ENCODE measurements around the gene MCF2L. TPM values are rescaled to one million over a fixed set of nuclear protein-coding genes. Genes with fewer than 3 reads are reported as not detected.

Gene MCF2L
- total RNA-seq, 1 experiment from 2014 or later: 53.2 TPM

DNA sequence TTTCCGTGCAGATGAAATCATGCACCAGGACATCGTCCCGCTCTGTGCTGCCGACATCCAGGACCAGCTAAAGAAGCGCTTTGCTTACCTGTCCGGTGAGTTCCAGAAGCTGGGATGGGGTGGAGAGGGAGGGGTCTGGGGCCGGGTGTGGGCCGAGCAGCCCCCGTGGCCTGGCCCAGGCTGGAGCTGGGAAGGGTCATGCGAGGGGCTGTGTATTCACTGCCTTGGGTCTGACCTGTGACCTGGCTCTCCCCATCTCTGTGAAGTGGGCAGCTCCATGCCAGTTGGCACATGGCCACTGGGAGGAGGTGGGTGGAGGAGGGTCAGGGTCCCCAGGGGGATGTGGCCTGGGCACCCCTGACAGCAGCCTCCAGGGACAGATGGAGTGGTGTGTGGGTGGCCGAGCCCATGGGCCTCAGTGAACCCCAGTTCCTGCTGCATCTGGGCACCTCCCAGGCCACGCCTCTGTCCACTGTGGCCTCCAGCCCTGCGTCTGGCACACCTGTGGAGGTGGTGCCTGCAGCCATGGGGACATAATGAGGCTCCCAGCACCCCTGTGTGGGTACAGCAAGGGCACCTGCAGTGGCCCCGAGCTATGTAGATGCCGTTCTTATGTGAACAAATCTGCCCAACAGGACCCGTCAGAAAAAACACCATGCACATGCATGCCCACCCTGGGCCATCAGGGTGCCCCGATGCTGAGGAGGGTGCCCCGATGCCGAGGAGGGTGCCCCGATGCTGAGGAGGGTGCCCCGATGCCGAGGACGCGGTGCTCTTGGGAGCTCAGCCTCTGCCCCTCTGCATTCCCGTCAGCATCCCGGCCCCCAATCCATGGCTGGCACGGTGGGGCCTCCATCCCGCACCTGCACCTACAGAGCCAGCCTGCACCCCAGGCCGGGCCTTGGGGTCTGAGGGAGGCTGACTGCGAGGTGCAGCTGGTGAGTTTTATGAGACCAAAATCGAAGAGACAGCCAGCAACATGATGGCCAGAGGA is 46.0 kb downstream of the MCF2L start:
- no peak for DNase-seq (ENCODE audit: low spot score)

- no peak for DNase-seq (ENCODE audit: low spot score)
These were observed 47.0 kb downstream of the MCF2L start for GRCh38 chr13:113015826-113016525.

DNA sequence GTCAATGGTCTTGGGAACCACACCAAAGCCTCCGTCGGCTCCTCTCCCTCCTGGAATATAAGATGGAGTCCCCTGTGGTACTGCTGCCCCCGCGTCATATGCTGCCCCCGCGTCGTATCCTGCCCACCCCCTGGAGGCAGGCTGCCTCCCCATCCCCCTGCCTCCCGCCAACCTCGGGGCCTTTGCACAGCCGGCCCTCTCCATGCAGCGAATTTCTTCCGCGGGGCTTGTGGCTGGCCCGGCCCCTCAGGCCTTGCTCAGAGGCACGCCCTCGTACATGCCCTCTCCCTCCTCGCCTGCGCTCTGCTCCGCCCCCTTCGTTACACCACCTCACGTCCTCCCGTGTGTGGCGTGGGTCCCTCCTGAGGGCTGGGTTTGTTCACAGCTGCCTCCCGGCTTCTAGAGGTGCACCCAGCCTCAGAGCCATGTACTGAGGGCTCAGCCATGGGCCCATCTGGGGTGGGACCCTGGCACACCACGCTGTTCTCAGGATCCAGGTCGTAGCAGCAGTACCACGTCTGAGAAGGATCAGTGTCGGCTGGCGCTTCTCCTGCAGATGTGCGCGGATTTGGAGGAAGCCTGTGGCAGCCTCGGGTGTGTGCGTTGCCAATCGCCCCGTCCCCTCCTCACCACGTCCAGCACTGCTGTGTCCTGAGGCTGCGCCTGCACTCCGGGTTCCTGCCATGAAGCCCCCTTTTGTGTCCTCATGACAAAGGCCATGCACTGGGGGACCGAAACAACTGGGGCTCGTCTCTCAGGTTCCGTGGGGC is 47.7 kb downstream of the MCF2L start:
- no peak for DNase-seq (ENCODE audit: low spot score)

- no peak for DNase-seq (ENCODE audit: low spot score)
These were observed 48.6 kb downstream of the MCF2L start for GRCh38 chr13:113017506-113018215.

DNA sequence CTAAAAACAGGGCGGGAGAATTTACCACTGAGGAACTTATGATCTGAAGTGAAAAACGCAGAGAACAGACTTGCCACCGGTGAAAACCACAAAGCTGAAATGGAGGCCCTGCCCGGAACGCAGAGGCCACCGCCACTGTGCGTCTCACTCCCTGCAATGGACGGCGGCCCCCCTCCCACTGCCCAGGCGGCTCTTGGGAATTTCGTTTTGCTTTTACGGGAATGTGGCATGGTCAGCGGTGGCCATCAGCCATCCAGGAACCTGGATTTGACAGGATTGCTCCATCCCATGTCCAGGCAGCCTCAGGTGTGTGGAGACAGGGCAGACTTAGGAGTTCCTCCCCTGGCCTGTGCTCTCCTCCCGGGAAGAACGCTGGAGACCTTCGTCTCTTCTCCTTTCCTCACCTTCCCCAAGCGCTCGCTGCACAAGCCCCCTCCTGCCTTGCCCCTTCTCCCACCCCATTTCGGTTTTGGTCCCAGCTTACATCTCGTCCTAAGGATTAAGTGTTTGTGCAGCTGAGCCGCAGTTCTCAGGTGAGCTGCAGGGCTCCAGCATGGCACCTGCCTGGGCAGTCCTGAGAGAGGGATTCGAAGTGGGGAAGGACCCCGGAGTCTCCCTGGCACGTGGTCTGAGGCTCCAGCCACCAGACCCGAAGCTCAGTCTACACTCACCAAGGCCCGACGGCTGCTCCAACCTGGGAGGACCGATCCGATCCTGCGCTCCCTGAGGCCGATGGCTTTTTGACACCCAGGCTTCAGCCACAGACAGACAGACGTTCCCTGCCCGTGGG is 49.9 kb downstream of the MCF2L start:
- DNase-seq (ENCODE audit: low spot score): no peak

GRCh38 chr13:113020323-113021080 is 51.5 kb downstream of the MCF2L start:
- DNase-seq (ENCODE audit: low spot score): no peak

DNA sequence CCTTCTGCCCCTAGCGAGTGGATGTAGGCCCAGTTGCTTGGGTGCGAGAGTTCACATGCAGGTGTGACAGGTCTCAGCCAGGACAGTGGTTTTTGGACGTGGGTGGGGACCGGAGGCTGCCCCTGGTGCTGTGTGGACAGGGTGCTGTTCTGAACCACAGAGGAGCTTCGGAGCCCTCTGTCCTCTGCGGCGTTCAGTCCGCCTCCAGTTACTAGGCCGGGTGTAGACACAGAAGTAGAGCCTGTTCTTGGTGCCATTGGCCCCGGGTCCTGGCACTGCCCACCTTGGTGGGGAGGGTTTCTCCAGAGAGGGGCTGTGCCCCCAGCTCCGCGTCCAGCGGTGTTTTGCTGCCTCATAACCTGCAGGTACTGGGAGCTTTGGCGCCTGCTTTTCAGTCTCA is 52.4 kb downstream of the MCF2L start:
- DNase-seq (ENCODE audit: low spot score): no peak

DNA sequence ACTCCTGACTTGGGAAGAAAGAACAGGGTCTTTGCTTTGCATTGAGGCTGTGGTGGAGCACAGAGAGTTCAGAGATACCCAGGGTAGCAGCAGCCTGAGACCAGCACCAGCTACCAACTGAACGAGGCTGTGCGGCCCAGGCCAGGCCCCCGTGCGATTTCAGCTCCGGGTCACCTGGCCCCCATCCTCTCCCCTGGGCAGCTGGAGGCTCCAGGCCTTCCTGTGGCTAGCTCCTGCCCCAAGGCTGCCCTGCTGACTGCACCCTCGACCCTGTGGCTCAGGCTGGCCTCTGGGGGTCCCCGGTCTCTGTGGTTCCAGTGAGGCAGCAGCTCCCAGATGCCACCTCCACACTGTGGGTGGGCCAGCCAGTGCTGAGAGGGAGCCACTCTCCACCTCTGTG is 52.8 kb downstream of the MCF2L start:
- no peak for DNase-seq (ENCODE audit: low spot score)

GRCh38 chr13:113022391-113022744 is 53.4 kb downstream of the MCF2L start:
- no peak for DNase-seq (ENCODE audit: low spot score)

GRCh38 chr13:113022745-113023574 is 53.9 kb downstream of the MCF2L start:
- DNase-seq (ENCODE audit: low spot score): no peak

DNA sequence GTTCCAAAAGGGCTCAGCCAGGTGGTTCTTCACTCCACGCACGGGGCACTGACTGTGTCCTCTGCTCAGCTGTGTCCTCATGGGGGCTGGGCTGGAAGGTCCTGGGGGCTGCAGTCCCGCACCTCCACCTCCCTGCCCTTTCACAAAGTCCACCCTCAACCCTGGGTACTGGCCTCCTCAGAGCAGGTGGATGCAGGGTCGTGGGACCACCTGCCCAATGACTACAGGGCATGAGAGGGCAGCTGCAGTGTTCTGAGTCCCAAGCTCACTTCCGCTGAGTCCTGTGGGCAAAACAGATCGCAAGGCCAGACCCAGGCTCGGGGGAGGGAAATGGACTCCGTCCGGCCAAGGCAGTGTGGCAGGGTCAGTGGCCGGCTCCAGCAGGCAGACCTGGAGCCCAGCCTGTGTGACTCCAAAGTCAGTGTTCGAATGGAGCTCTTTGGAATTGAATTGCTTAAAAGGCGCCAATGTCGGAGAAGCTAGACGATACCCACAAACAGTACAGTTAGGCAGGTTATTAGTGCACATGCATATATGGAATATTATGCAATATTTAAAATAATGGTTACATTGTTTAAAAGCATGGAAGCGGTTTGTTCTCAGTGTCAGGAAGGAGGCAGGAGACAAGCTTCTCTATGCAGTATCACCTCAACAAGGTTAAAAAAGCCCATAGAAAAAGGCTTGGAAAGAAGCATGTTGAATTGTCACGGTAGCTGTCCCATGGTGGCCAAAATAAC is 54.8 kb downstream of the MCF2L start:
- DNase-seq (ENCODE audit: low spot score): no peak

DNA sequence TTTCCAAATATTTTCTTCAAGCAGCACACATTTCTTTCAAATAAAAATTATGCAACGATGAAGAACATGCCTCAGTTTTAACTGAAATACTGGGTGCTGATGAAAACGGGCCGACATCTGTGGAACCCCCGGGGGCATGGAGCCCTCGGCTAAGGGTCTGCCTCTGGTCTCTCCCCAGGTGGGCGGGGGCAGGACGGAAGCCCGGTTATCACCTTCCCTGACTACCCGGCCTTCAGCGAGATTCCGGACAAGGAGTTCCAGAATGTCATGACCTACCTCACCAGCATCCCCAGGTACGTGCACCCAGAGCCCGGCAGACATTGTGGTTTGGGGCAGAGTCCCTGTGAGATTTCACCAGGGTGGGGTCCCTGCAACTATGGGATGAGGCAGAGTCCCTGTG is 55.5 kb downstream of the MCF2L start:
- DNase-seq (ENCODE audit: low spot score): no peak

DNA sequence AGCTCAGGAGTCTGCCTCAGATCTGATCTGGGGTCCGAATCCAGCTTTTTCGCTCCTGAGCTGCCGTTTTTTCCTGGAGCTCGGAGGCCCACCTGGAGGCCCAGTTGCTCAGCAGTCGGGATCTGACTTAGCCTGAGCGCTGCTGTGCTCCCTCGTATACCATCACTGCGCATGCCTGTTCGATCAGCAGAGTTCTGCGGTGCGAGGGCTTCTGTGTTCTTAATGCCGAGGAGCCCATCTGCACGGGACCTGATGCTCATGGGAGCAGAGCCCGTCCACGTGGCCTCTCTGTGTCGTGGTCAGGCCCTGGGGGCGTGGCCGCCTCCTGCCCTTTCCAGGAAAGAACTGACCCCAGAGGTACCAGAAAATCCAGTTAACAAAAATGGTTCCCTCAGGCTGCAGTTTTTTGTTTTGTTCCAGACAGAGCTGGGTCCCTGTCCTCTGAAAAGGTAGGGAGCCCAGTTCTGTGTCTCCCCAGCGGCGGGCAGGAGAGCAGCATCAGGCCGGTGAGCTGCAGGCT is 57.4 kb downstream of the MCF2L start:
- no peak for DNase-seq (ENCODE audit: low spot score)

GRCh38 chr13:113027095-113027494 is 58.1 kb downstream of the MCF2L start:
- no peak for DNase-seq (ENCODE audit: low spot score)

DNA sequence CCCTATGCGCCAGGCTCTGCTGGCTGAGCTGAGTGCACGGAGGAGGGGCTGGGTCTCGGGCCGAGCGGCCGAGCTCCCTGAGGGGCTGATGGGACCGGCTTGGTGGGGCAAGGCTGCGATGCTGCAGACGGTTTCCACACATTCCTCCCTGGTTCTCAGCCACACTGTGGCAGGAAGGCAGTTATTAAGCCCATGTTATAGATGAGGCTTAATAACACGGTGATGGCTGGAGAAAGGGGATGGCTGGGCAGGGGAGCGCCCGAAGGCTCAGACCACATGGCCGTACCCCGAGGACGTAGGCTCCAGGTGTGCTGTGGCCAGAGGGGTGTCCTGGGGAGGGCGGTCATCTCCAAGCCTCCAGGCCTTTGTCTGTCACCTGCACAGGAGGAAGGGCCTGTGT is 58.6 kb downstream of the MCF2L start:
- DNase-seq (ENCODE audit: low spot score): no peak

DNA sequence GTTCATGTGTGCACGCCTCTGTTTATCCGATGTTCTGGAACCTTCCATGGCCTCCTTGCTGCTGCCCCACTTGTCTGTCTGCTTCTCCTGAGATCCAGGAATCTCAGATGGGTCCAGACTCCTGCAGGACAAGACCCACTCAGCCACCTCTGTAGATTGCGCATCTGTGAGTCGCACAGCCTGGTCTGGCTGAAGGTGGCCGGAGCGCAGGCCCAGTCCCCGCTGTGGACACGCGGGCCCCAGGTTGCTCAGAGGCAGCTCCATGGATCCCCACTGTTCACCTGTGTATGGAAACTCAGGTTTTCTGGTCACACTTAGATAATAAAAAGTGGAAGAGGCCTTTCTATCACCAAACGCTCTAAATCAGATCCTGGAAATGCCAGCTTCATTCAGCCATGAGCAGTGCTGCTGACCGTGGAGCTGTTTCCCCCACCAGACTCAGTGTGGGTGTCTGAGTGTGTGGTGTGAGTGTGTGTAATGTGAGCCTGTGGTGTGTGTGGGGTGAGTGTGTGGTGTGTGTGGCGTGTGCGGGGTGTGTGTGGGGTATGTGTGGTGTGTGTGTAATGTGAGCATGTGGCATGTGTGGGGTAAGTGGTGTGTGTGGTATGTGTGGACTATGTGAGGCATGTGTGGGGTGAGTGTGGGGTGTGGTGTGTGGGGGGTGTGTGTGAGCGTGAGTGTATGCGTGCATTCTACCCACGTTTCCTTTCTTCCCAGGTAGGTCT is 59.5 kb downstream of the MCF2L start:
- DNase-seq (ENCODE audit: low spot score): no peak

DNA sequence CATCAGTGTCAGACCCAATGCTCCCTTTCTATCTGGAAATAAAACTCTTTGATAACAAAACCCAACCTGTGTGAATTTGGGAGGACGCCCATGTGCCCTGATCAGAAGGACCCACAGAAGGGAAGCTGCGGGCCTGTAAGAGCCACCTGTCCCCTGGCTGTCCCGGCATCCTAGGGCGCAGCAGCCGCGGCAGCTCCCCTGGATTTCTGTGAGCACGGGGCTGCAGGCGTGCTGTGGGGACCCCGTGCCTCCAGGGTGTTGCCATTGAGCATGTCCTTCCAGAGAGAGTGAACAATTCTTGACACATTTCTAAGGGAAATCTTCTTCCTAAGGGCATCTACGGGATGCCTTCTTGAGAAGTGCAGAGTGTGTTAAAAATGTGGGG is 60.0 kb downstream of the MCF2L start:
- DNase-seq (ENCODE audit: low spot score): no peak

Measured in HT-29 (cell line).